Stimulated activated CD4-positive, alpha-beta T cell treated with anti-CD3 and anti-CD28 coated beads, Interleukin-15, amount 100 ng/mL, for 1 hour (primary cell): ENCODE data around the gene ANGEL2.
"Not testable (repeated sequence)": the region's sequence is repeated elsewhere in the genome, so short reads cannot be mapped to it uniquely, and the experiment has no call there.

Experiments
- DNase-seq, 2 donors: peaks; one replicate each; pipeline ENCODE4 v3.0.0-alpha.2; 2020; ENCODE audit warnings: low read depth in 1 of 2, low spot score in 1 of 2

ANGEL2 gene

GRCh38 chr1:212977781-212978645 lies 37.7 kb downstream of the ANGEL2 start:
- DNase-seq, result no peak

GRCh38 chr1:212976586-212976985 lies 39.1 kb downstream of the ANGEL2 start:
- no peak for DNase-seq

GRCh38 chr1:212975111-212975918 lies 40.4 kb downstream of the ANGEL2 start:
- no peak for DNase-seq

- no peak for DNase-seq
These were observed 41.0 kb downstream of the ANGEL2 start for GRCh38 chr1:212974711-212975110.

GRCh38 chr1:212973899-212974298 lies 41.8 kb downstream of the ANGEL2 start:
- no peak for DNase-seq

- no peak for DNase-seq
These were observed 42.2 kb downstream of the ANGEL2 start for GRCh38 chr1:212973426-212973825.

GRCh38 chr1:212971312-212971711 lies 44.4 kb downstream of the ANGEL2 start:
- DNase-seq, result no peak

GRCh38 chr1:212970085-212970484 lies 45.6 kb downstream of the ANGEL2 start:
- no peak for DNase-seq

GRCh38 chr1:212968368-212968863 lies 47.3 kb downstream of the ANGEL2 start:
- DNase-seq, result no peak

- DNase-seq, result no peak
These were observed 47.9 kb downstream of the ANGEL2 start for GRCh38 chr1:212967801-212968200.

- DNase-seq, result no peak
These were observed 49.1 kb downstream of the ANGEL2 start for GRCh38 chr1:212966616-212967015.

- not testable (repeated sequence) for DNase-seq
These were observed 50.7 kb downstream of the ANGEL2 start for GRCh38 chr1:212964993-212965392.

- no peak for DNase-seq
These were observed 51.6 kb downstream of the ANGEL2 start for GRCh38 chr1:212964102-212964501.

- DNase-seq, result no peak
These were observed 53.2 kb downstream of the ANGEL2 start for GRCh38 chr1:212962509-212962908.

GRCh38 chr1:212960932-212961331 lies 54.7 kb downstream of the ANGEL2 start:
- no peak for DNase-seq

- DNase-seq, result no peak
These were observed 56.1 kb downstream of the ANGEL2 start for GRCh38 chr1:212959266-212960220.

GRCh38 chr1:212958175-212958574 lies 57.5 kb downstream of the ANGEL2 start:
- DNase-seq, result no peak

- DNase-seq, result no peak
These were observed 58.1 kb downstream of the ANGEL2 start for GRCh38 chr1:212957546-212957945.

GRCh38 chr1:212955961-212956620 lies 59.6 kb downstream of the ANGEL2 start:
- no peak for DNase-seq

- no peak for DNase-seq
These were observed 60.6 kb downstream of the ANGEL2 start for GRCh38 chr1:212955098-212955497.
